Psoas muscle (tissue), 8 donors: ENCODE results near the gene SMG6. TPM values are rescaled to one million over a fixed set of nuclear protein-coding genes. Genes with fewer than 3 reads are reported as not detected.

ENCODE experiments used
- ATAC-seq, 4 donors: fragments of 200-7000 bp; cut with Tn5 transposase; one replicate each; pipeline ENCODE4 v1.9.1; 2020; ENCODE audit warnings: moderate library complexity in 3 of 4, mild to moderate bottlenecking in 2 of 4
- DNase-seq, 2 donors: peaks; one replicate each; pipeline ENCODE4 v3.0.0-alpha.2; 2020
- H3K27ac ChIP-seq: fragments of 200-600 bp; one replicate; pipeline ENCODE4 v1.8.0; 2022
- H3K27me3 ChIP-seq, 3 donors: fragments of 200-600 bp in 1 of 3; one replicate each; pipeline versions ENCODE4 v1.6.1 to v1.8.0; 2013 to 2022; ENCODE audit warnings: low read length in 2 of 3, mild to moderate bottlenecking in 2 of 3, moderate library complexity in 1 of 3; ENCODE audit not compliant: insufficient read depth in 3 of 3
- H3K36me3 ChIP-seq, 2 donors: fragments of 200-600 bp in 1 of 2; one replicate each; pipeline versions ENCODE4 v1.6.1 to v1.8.0; 2013 to 2022; ENCODE audit warnings: low read depth in 1 of 2, mild to moderate bottlenecking in 1 of 2, moderate library complexity in 1 of 2; ENCODE audit not compliant: insufficient read depth in 1 of 2
- H3K4me1 ChIP-seq: fragments of 200-600 bp; one replicate; pipeline ENCODE4 v1.8.0; 2022
- H3K4me3 ChIP-seq: fragments of 200-600 bp; one replicate; pipeline ENCODE4 v1.8.0; 2022; ENCODE audit warnings: mild to moderate bottlenecking
- H3K9me3 ChIP-seq: fragments of 200-600 bp; one replicate; pipeline ENCODE4 v1.8.0; 2022
- CTCF ChIP-seq: fragments of 200-600 bp; IDR thresholded peaks from one replicate; pipeline ENCODE4 v1.8.0; 2022; ENCODE audit warnings: antibody characterized with exemption
- WGBS, 3 donors: extraction: QIAGEN DNeasy Blood & Tissue Kit; methylation state at CpG; one replicate each; pipeline versions ENCODE4 v1.1.6 to v1.1.7; 2013; 5-methylcytosine and 5-hydroxymethylcytosine counted together
- intact Hi-C, 2 donors: fragments of 100-400 bp; cut with DNase I; formaldehyde crosslinking; loops; one replicate each; pipeline versions ENCODE4 v1.11.0 to v1.14.2; 2022
- polyA plus RNA-seq, 3 donors: library from polyadenylated mRNA; stranded (reverse); fragments of 200-250 nt; gene quantifications; one replicate each; pipeline ENCODE4 v1.2.3, GENCODE V29; 2013
- total RNA-seq, 4 donors: library from RNA; stranded (reverse); fragmentation: NEBNext Ultra II Directional in 2 of 4; extraction: Animal tissue kit (Norgen Biotek cat#: 25700) in 2 of 4; gene quantifications; one replicate each; pipeline versions ENCODE4 v1.2.1 to v1.2.4, GENCODE V29; 2021 to 2023
- donor health status: healthy with polysubstance abuse.
- donor health status: DM: no; HTN: no; CAD: no; lungs with moderate emphysema.
- donor health status: Bipolar disorder and iron deficiency.
- donor health status: healthy.
- donor health status: DM: yes; HTN: yes; CAD: no.
- donor health status: DM: no; HTN: no; CAD: no.
- donor health status: DM: no; HTN: no; CAD: no.
- donor health status: DM: yes; HTN: yes; CAD: no.

The SMG6 gene
- total and polyA plus RNA-seq, 7 donors: 9.4 to 24.1 (median 16.3) TPM

GRCh38 chr17:2070241-2071023 lies 233.2 kb downstream of the SMG6 start:
- no peak for TF ChIP-seq CTCF
- intact Hi-C loops: loop anchor here in 1 of 2 donors (5.0 kb wide), 1 partner anchor 102 kb away; no protein-coding TSS in a partner anchor
- H3K27me3 ChIP-seq: no peaks in the 10 kb centered on the region
- no peak overlapping the region for H3K4me3 ChIP-seq
- peak in 1 of 4 donors; percentile 21 for ATAC-seq
- no peak for DNase-seq
- H3K27ac ChIP-seq: peak overlapping the region; percentile 76
- 60 to 68% (median 65%) methylated on average over 13 of the region's 13 CpGs for WGBS, 3 donors
- no peaks in the 10 kb centered on the region for H3K9me3 ChIP-seq
- H3K4me1 ChIP-seq: peaks cover 7% of the 10 kb centered on the region
- peaks cover 0 to 28% of the 10 kb centered on the region in 2 donors for H3K36me3 ChIP-seq

GRCh38 chr17:2068519-2069051 lies 235.0 kb downstream of the SMG6 start:
- H3K36me3 ChIP-seq: peaks cover 0 to 45% of the 10 kb centered on the region in 2 donors
- H3K27me3 ChIP-seq: no peaks in the 10 kb centered on the region
- peak overlapping the region; percentile 75 for H3K27ac ChIP-seq
- H3K9me3 ChIP-seq: no peaks in the 10 kb centered on the region
- intact Hi-C loops: no loop called here
- TF ChIP-seq CTCF: no peak
- 70 to 75% (median 70%) methylated on average over 15 of the region's 15 CpGs for WGBS, 3 donors
- ATAC-seq (no peak), DNase-seq (peak in 1 of 2 donors; percentile 33)
- no peaks in the 10 kb centered on the region for H3K4me1 ChIP-seq
- H3K4me3 ChIP-seq: no peak overlapping the region

GRCh38 chr17:2068031-2068518 lies 235.5 kb downstream of the SMG6 start:
- Histone ChIP-seq H3K27ac (peak overlapping the region; percentile 75), H3K9me3 (no peaks in the 10 kb centered on the region), H3K4me1 (no peaks in the 10 kb centered on the region), H3K36me3 (peaks cover 0 to 50% of the 10 kb centered on the region in 2 donors), H3K27me3 (no peaks in the 10 kb centered on the region), H3K4me3 (no peak overlapping the region)
- ATAC-seq: no peak
- intact Hi-C loops: no loop called here
- 58 to 70% (median 60%) methylated on average over 6 of the region's 6 CpGs for WGBS, 3 donors
- DNase-seq: peak in 1 of 2 donors; percentile 29
- no peak for TF ChIP-seq CTCF

GRCh38 chr17:2067608-2068024 lies 236.0 kb downstream of the SMG6 start:
- Histone ChIP-seq H3K9me3 (no peaks in the 10 kb centered on the region), H3K4me3 (no peak overlapping the region), H3K4me1 (no peaks in the 10 kb centered on the region), H3K27me3 (no peaks in the 10 kb centered on the region), H3K27ac (peak overlapping the region; percentile 75), H3K36me3 (peaks cover 0 to 54% of the 10 kb centered on the region in 2 donors)
- TF ChIP-seq CTCF: no peak
- ATAC-seq (peak in 2 of 4 donors; percentile 10 to 11), DNase-seq (peak; percentile 39 to 71)
- 46 to 53% (median 52%) methylated on average over 5 of the region's 5 CpGs for WGBS, 3 donors
- intact Hi-C loops: no loop called here
